Gastroesophageal sphincter (tissue), 3 donors: ENCODE data around the gene TFG.

Experiments used
- POLR2A ChIP-seq, 2 donors: fragments of 450-650 bp; IDR thresholded peaks; one replicate each; pipeline ENCODE4 v1.6.1; 2017; ENCODE audit warnings: antibody characterized with exemption in 2 of 2, mild to moderate bottlenecking in 2 of 2, moderate library complexity in 1 of 2
- POLR2AphosphoS5 ChIP-seq: sonication (generic); formaldehyde crosslinking; IDR thresholded peaks from one replicate; pipeline ENCODE4 v1.6.1; 2017; ENCODE audit warnings: antibody characterized with exemption
- TF ChIP-seq, protein P1 (sequence below), 4 experiments: fragments of 200-600 bp in 2 of 4; fragments of 450-650 bp in 2 of 4; sonication (generic) in 1 of 4; IDR thresholded peaks; one replicate each; pipeline ENCODE4 v1.5.1; 2017 to 2019; ENCODE audit warnings: antibody characterized with exemption in 4 of 4, mild to moderate bottlenecking in 2 of 4, moderate library complexity in 2 of 4

DNA sequence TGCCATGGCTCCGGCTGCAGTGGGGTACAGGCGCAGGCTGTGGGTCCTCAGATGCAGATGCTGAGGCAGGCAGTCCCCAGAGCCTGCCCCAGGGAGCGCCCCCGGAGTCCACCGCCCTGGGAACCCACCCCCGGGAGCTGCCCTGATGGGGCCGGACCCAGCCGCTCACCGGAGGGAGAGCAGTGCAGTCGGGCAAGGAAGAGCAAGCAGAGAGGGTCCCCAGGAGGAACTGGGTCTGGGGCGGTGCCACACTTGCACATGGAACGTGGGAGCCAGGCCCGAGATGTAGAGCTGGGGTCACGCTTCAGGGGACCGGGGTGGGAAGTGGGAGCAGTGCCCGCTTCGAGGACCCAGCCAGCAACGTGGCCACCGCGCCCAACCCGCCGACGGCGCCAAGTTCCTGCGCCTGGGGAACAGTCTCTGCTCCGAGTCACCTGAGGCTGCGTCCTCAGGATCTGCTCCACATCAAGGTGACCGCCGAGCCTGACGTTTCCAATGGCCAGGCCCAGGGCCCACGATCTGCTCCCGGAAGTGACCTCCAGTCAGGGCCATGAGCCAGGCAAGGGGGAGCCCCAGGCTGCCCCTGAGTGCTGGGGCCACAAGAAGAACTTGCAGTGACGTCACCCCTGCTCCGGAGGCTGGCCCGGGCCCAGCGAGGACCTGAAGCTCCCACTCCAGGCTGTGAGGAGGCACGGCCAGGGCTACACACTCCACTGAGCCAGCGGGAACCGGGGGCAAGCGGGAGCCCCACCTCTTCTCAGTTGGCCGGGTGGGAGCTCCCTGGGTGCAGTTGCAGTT is 27.0 kb upstream of the TFG start:
- TF ChIP-seq, protein P1, sequence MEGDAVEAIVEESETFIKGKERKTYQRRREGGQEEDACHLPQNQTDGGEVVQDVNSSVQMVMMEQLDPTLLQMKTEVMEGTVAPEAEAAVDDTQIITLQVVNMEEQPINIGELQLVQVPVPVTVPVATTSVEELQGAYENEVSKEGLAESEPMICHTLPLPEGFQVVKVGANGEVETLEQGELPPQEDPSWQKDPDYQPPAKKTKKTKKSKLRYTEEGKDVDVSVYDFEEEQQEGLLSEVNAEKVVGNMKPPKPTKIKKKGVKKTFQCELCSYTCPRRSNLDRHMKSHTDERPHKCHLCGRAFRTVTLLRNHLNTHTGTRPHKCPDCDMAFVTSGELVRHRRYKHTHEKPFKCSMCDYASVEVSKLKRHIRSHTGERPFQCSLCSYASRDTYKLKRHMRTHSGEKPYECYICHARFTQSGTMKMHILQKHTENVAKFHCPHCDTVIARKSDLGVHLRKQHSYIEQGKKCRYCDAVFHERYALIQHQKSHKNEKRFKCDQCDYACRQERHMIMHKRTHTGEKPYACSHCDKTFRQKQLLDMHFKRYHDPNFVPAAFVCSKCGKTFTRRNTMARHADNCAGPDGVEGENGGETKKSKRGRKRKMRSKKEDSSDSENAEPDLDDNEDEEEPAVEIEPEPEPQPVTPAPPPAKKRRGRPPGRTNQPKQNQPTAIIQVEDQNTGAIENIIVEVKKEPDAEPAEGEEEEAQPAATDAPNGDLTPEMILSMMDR (IDR thresholded peaks at IDR 0.05), result no peak
- no peak for TF ChIP-seq POLR2A (IDR thresholded peaks at IDR 0.05)
- TF ChIP-seq POLR2AphosphoS5, result no peak
